SH-SY5Y (cell line): ENCODE results near the gene MYH13.

ENCODE experiments used
- GATA2 ChIP-seq: IDR thresholded peaks from 2 replicates; pipeline ENCODE4 v1.6.1; 2011; ENCODE audit warnings: mild to moderate bottlenecking, low read depth, low read length
- GATA3 ChIP-seq: IDR thresholded peaks from 2 replicates; pipeline ENCODE4 v1.6.1; 2011; ENCODE audit warnings: low read depth, mild to moderate bottlenecking, low read length, moderate library complexity

The MYH13 gene

DNA sequence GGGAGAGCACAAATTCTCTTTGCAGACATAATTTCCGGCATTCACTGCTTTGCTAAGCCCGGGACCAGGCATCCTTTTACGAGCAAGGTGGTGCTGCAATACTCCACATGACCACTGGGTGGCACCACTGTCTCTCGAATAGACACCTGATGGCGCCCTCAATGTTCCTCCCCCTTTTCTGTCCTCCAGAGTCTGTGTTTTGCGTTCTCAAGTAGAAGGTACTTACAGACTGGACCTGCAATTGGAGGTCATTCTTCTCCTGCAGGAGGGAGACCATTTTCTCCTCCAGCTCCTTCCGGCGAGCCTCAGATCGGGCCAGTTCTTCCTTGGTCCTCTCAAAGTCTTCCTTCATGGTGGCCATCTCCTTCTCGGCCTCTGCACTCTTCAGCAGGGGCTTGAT lies 45.2 kb downstream of the MYH13 start:
- TF ChIP-seq GATA3 = no peak
- no peak for TF ChIP-seq GATA2

DNA sequence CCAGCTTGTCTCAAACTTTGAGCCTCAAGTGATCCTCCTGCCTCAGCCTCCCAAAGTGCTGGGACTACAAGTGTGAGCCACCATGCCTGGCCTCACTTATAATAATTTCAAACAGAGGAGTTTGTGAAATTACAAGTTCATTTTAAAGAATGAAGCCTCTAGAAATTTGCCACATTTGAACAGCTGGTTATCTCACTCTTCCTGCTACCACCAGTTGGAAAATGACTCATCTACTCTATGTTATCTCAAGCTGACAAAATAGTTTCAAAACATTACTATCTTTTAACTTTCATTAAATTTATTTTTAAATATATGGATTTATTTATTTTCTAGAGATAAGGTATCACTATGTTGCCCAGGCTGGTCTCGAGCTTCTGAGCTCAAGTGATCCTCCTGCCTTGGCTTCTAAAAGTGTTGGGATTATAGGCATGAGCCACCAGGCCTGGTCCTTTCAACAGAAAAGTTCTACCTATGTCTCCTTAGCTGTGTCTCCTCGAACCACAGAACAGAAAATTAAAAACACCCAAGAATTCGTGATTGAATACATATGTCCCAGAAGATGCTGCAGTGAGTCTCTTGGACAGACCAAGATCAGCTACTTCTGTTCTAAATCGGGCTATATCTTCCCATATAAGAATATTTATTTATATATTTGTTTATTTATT lies 47.6 kb downstream of the MYH13 start:
- TF ChIP-seq GATA2 (no peak), GATA3 (no peak)

DNA sequence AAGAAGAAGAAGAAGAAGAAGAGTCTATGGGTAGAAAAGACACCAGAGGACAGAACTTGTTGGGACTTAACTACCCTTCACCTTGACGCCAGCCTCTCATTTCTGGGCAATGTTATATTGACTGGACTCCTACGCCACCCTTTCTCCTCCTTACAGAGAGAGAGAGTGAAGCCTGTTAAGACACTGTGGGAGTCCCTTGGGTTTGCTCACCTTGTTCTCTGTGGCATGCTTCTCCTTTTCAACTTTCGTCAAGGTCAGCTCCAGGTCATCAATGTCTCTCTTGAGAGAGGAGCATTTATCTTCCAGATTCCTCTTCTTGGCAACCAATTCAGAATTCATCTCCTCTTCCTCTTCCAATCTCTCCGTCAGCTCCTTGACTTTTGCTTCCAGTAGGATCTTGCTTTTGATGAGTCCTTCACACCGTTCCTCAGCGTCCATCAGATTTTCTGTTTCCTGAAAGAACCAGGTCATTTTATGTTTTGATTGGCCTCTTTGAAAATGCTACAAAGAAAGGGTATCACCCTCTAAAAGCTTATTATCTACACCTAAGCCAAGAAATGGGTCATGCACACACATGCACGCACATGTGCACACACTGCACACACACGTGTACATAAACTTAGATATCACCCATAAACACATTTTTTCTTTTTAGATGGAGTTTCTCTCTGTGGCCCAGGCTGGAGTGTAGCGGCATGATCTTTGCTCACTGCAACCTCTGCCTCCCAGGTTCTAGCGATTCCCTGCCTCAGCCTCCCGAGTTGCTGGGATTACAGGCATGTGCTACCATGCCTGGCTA lies 48.8 kb downstream of the MYH13 start:
- TF ChIP-seq GATA2 (no peak), GATA3 (no peak)

DNA sequence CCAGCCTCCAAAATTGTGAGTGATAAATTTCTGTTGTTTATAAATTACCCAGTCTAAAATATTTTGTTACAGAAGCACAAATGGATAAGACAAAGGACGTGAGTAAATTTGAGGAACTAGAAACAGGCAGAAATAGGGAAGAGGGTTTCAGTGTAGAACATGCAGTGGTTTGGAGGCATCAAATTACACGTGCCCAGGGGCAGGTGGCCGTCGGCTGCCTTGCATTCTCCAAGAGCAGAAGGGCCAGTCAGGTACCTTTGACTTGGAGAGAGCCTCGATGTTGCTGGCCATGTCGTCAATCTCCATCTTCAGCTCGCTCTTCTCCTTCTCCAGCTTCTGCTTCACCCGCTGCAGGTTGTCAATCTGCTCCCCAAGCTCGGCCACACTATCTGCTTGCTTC lies 54.3 kb downstream of the MYH13 start:
- TF ChIP-seq GATA2 (no peak), GATA3 (no peak)

DNA sequence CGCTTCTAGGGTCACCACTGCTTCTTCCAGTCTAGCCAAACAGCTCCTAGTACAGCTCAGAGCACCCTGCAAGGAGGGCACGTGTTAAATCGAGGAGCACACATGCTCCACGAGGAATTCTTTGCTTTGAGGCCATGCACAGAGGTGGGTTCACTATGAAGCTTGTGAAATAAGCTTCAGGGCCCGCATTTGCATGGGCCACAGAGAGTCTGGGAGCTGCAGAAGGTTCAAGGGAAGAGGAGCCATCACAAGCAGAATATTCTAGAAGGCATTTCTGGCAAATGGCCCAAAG lies 55.3 kb downstream of the MYH13 start:
- TF ChIP-seq GATA3 (no peak), GATA2 (no peak; the same call in 1 of the 2 replicates)

DNA sequence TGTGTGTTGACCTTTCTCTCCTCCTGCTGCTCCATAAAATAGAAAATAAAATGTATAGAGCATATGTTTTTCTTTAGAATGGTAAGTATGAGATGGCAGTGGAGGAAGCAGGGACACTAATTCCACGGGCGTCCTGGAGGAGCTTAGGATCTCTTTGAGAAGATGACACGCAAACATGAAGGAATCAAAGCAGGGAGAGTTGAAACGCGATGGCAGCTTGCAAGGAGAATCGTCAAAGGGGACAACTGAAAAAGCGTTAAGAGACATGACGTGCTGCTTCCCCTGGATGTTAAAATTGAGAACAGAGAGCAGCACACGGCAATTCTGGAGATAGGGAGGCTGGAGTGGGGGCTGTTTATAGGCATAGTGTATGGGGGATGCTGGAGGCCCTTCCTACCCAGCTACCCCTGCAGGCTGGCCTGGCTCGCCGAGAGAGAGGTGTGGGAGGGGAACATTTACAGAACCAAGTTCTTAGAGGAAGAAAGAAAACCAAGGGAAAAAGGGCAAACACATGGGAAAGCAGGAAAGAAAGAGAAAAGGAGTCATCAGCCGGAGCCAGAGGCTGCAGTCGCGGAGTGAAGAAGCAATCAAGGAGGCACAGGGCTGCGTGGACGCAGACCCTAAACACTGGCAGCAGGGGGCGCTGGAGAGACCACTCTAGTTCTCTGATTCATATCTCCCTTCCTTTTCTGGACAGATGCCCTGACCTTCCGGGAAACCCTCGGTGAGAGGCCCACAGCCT lies 55.8 kb downstream of the MYH13 start:
- TF ChIP-seq GATA2 (peak; percentile 68), GATA3 (0 out of 2 replicates have a peak, but pooled peaks have one; percentile 20)

DNA sequence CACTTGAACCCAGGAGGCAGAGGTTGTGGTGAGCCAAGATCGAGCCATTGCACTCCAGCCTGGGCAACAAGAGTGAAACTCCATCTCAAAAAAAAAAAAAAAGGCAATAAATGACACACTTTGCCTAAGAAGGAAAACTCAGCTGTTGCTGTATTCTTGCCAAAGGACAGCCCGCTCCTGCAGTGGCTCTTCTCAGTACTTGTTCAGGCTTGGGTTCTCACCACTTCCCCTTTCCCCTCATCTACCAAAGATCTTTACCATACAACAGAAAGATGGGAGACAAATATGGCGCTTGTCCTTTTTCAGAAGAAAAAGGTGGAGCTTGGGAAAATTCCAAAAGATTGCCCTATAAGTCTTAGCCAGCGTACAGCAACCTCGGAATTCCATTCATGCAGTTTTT lies 58.5 kb downstream of the MYH13 start:
- no peak for TF ChIP-seq GATA3
- no peak for TF ChIP-seq GATA2

DNA sequence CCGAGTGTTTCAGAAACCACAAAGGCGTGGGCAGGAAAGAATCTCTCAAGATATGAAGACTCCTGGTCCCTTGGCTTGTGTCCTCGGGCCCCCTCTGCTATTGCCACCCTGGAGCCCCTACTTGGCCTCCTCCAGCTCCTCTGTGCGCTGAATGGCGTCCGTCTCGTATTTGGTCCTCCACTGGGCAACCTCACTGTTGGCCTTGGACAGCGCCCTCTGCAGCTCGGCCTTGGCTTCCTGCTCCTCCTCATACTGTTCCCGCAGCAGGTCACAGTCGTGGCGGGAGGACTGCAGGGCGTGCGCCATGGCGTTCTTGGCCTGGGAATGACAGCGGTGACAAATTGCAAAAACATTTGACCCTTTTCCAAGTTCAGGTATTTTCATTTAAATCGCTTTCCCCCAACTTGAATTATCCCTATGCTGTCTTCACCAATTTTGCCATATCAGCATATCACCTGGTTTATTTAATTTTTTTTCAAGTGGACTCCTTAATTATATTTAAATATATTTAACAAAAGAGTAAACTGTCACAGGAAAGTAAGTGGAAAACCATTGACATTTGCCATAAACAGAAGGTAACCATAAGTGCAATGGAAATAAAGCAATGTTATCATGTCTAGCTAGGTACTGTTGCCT lies 59.7 kb downstream of the MYH13 start:
- TF ChIP-seq GATA2 (no peak), GATA3 (no peak)

DNA sequence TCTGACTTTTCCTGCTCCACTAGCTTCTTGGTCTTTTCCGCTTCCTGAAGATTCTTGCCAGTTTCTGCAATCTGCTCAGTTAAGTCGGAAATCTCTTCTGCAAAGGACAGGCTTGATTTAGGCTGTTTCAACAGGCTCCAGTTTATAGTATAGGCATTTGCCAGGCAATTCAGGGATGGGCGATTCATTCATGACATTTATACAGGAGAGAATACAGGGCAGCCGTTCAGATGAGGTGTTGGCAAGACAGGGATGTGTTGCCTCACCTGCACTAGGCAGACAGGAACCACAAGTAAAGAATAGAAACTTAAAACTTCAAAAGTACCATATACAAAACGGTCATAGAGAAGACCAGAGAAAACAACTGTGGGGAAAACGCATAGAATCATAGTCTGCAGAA lies 61.7 kb downstream of the MYH13 start:
- TF ChIP-seq GATA3 (no peak), GATA2 (no peak)

DNA sequence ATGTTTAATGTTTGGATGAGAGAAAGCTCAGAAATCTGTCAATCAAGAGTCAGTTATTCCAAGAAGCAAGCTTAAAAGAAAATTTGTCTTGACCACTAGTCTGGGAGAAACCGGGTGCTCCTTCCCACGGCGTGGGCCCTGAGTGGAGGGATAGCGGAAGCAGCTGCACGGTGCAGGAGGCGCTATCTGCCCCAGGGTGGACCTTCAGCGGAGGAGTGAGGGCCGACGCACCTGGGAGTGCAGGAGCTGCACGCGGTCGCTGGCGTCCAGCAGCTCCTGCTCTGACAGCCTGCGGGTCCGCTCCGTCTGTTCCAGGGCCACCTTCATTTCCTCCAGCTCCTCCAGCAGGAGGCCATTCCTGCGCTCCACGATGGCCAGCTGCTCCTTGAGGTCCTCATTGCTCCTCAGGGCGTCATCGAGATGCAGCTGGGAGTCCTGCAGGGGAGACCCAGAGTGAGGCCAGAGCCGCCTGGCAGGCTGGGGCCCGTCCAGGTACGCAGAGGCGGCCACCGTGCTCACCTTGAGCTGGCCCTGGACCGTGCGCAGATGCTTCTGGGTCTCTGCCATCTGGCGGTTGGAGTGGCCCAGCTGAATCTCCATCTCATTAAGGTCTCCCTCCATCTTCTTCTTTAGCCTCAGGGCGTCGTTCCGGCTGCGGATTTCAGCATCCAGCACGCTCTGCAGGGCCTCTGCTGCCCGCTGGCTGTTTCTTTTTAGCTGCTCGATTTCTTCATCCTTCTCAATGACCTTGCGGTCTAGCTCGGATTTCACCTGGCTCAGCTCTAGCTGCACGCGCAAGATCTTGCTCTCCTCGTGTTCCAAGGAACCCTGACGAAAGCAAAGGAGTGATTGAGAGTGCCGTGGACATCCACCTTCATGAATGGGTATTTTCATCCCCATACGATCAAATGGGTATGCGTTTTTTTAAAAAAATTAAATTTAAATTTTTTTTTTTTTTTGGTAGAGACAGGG lies 63.5 kb downstream of the MYH13 start:
- TF ChIP-seq GATA3 (no peak), GATA2 (no peak)

DNA sequence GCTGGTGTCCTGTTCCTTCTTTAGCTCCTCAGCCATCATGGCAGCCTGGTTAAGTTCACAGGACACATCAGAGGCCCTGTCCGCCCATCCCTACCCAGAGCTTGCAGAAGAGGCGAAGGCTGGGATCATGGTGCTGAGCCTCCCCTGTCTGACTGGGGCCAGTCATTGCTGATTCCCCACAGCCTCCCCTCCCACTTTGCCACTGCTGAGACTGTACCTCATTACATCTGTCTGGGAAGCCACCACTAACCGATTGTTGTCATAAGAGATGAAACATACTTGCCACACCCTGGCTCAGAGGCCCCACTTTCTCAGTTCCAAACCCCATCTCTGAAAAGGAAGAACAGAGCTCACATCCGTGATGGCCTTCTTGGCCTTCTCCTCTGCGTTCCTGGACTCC lies 66.2 kb downstream of the MYH13 start:
- no peak for TF ChIP-seq GATA2
- no peak for TF ChIP-seq GATA3

DNA sequence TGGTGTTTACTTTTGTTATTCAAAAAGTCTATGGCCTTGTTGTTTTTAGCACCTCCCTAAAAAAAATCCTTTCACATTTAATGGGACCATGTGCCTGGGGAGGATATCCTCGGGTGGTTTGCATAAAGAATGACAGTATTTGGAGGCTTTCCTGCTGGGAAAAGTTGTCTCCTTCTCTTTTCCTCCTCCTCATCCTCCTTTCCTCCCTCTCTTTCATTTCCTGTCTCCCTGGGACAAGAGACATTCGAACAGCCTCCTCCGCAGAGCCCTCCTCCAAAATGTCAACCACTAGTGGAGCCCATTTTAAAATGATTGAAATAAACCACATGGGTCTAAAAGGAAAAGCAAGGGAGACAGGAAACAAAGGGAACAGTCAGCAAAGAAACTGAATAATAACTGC lies 67.4 kb downstream of the MYH13 start:
- TF ChIP-seq GATA3 (no peak), GATA2 (no peak)

DNA sequence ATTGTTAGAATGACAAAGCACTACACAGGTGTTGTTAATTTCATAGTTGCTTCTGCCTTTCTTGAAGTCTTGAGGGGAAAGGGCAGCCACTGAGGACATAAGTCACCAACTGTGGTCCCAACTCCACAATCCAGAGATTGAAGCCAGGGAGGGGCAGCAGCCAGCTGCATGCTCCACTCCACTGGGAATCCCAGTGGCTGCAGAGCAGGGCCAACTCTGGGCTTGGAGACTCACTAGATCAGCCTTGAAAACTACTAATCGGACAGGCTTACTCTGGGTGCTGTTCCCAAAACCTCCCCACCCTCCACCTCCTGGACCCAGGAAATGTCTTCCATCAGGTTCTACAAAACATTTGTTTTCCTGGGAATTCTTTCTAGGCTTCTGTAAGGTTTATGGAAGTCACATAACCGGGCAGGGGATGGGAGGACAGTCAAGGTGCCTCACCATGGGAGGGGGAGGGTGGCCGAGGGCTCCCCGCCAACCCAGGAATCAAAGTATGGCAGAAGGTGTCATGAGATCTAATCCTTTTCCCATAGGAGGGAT lies 68.0 kb downstream of the MYH13 start:
- TF ChIP-seq GATA2 (no peak), GATA3 (no peak)

DNA sequence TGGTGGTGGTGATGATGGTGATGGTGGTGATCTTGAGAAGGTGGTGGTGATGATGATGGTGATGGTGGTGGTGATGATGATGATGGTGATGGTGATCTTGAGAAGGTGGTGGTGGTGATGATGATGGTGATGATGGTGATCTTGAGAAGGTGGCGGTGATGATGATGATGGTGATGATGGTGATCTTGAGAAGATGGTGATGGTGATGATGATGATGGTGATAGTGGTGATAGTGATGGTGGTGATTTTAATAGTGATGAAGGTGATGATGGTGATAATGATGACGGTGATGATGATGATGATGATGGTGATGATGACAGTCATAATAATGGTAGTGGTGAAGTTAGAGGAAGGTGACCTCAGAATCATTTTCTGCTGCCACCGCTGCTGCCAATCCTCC lies 75.1 kb downstream of the MYH13 start:
- TF ChIP-seq GATA3 = no peak
- TF ChIP-seq GATA2 = no peak
